HG03565 (cell line): Measurements from ENCODE around the gene FMOD.
A peak's percentile ranks its signal among the peaks of the same experiment; 100 is the strongest.
"Not testable (repeated sequence)": the region's sequence is repeated elsewhere in the genome, so short reads cannot be mapped to it uniquely, and the experiment has no call there.

ENCODE experiments used
- ATAC-seq: cut with Tn5 transposase; IDR thresholded peaks from one replicate; pipeline ENCODE4 v1.9.1; 2021; ENCODE audit warnings: mild to moderate bottlenecking, moderate library complexity; ENCODE audit not compliant: unreplicated experiment

Gene FMOD

DNA sequence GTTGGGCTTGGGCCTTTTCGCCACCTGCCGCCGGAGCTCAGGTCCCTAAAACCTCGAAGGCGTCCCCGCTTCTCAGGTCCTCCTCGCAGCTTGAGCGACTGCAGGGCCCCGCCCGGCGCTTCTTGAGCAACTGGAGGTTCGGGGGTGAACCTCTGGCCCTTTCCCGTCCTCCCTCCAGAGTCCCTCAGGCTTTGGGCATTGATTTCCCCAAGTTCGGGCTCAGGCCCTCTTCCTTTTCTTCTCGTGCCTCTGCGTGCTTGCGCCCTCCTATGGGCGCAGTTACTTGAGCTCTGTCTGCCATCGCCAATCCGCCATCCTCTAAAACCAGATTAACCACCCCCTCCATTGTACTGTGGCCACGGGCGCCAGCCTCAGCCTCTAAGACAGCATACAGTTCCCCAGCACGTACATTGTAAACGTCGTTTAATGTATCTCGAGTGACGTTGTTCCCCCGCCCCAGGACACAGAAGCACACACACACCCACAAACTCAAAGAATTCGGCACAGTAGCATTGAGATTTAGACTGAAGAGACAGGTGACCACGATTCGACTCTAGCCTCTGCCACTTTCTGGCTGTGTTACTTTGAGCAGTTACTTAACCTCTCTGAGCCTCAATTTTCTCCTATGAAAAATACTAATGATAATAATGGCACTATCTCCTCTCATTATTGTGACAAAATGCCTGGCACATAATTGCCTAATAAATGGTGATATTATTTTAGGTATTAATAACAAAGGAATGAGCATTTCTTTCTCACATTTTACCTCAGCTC lies 23.1 kb downstream of the FMOD start:
- ATAC-seq, result peak; percentile 17

DNA sequence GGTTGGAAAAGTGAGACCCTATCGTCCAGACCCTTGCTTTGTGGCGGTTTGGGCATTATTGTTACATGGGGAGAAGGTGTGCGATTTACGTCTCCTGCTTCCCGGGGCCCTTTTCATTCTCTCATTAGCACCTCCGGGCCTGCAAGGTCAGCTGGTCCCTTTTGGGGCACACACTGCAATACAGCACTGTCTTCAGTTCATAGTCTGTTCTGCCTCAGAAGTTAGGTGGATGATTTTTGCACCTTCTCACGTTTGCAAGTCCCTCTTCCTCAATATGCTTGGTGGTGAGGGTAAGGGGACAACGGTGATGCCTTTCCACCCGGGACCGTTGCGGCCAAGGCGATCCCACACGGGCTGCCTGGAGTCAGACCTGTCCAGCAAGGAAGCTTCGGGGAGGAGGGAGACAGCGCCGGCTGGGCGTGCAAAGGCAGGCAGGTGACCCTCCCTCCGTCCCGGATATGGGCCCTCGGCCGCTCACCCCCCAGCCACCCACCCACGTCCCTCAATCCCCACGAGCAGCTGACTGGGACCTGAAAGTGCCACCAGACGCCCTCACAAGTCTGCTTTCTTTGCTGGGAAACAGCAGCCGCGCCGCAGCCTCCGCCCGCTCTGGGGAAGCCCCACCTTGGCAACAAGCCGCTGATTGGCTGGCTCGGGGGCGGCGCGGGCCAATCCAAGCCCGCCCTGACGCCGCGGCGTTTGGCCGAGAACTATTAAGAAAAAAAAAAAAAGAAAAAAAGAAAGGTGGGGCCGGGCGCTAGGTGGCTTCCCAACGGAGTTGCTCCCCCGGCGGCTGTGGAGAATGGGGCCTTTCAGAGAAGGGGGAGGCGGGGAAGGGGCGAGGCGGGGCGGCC lies 23.9 kb downstream of the FMOD start:
- ATAC-seq, result peak; percentile 54

DNA sequence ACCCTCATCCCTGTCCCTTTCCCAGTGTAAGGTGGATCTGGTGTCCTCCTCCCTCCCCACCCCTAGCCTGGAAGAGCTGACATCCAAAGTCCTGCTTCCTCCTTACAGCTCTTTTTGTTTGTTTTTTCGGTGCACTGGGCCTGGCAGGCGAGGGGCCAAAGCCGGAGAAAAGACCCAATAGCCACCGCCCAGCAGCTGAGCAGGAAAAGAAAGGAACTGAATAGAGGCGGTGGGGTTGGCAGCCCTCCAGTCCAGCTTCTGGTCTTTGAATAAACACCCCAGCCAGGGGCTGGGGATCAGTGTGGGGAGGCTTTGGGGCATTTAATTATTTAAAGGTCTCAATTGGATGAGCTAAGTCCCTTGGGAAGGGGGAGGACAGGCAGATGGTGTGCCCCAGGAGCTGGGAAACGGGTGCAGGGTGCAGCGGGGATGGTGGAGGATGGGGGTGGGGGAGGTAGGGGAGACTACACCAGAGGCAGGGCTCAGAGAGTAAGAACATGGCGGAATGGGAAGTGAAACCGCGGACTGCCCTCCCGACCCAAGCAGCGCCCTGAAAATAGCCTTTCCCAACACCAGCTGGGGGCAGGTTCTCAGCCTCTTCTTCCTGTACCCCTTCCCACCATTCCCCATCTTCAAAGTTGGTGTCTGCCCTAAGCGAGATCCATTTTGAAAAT lies 25.4 kb downstream of the FMOD start:
- ATAC-seq, result no peak

DNA sequence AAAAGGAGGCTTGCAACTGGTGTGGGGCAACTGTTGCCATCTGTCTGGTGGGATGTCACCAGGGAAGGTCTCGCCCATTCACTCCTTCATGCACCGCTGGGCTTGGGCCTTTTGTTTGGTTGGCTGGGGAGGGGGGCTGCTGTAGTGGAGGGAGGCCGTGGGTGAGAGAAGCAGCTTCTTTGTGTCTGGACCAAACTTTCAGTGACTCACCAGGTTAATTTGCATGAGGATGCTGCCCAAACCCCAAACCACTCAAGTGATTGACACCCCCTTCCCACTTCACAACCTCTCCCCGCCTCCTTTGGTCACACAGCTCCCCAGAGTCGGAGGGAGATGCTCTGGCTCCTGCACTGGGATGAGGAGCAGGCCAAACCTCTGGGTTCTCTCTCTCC lies 25.9 kb downstream of the FMOD start:
- ATAC-seq, result no peak

DNA sequence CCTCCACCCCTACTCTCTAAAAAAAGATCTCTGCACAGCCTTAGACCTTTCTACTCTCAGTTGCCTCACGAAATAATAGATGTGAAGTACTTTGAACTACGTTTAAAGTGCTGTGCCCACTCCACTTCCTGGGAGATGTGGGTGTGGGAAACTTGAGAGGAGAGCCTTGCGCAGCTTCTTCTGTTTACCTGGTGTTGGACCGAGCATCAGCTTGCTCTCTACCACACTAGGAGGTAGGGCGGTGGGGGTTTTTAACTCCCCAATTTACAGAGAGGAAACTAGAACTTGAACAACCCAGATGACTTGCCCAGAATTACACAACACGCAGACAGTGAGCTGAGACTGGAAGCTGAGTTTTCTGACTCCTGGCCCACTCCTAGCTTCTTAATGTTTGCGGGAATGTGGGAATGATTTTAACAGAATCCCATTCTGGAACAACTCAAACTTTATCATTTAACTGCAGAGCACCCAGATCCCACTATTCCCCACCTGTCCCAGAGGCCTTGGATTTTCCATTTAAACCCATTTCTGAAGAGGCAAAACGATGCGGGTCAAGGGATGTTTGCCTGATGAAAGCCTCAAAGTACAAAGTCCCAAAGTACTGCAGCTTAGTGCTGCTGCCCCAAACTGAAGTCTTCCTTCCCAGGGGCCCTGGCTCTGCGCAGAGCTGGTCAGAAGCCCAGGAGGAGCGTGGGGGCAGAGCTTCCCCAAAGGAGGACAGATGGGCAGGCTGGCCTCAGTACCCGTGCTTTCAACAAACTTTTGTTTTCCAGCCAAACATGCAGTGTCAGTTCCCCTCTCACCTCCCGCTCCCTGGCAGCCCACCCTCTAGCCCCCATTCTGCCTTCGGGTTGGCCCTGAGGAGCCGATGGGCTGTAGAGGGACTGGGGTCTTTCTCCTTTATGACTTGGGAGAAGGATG lies 26.6 kb downstream of the FMOD start:
- no peak for ATAC-seq

DNA sequence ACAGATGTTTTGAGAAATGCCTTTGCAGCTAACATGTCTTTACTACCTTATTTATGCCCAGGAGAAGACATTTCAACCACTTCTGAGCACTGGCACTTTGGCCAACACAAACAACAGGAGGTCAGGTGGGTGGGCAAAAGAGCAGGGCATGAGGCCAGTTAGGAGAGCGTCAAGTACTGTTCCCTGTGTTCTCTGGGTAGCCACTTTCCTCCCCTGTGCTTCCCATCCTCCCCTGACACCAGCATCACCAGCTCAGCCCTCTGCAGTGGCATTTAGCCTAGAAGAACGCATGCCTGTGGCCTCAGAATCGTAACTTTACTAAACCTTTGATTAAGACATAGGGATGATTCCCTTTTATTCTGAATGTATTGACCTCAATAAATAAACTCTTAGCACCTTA lies 27.3 kb downstream of the FMOD start:
- ATAC-seq, result no peak

DNA sequence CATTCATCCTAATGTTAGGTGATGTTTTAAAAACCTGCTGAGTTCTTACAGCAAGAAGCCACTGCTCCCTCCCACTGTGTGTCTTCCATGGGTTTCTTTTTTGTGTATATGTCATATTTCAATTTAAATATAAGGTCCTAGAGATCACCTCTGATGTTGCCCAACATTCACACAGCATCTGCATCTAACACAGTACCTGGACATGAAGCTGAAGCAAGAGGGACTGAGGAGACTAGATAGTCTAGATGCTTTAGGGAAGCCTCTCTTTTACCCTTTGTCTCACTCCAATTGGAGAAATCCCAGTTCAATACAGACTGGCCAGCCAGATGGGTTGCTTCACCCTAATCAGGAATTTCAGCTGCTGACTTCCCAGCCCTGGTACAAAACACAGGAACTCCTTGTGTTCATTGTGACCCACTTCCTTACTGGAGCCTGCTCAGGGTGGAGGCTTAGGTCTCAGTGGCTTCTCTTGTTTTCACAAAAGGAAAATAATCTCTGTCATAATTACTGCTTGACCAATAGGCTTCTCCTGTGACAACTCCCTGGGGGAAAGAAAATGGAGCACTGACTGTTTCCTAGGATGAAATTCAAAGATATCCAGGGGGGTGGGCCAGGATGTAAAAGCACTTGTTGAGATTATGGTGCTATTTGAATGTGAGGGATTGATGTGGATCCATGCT lies 28.3 kb downstream of the FMOD start:
- ATAC-seq, result no peak

DNA sequence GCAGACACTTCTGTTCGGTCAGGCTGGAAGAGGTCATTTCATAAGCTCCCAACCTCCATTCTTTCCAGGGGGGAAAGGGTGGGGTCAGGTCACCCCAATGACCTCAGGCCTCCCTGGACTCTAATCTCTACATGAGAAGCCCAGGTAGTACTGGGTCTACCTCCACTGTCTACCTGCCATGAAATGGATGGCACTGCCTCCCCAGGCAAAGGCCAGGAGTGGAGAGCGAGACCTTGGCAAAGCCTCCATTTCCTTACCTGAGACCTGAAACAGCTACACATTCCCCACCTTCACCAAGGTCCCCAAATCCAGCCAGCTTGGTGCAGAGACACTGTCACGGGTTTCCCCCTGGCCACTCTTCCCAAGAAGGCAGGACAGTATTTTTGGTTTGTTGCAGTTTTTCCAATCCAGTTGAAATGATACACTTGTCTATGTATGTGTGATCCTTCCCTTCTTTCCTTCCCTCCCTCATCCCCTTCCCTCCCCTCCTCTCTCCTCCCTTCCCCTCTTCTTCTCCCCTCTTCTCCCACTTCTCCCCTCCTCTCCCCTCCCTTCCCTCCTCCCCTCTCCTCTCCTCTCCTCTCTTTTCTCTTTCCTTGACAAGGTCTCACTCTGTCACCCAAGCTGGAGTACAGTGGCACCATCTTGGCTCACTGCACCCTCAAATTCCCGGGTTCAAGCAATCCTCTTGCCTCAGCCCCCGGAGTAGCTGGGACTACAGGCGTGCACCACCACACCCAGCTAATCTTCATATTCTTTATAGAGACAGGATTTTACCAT lies 29.5 kb downstream of the FMOD start:
- ATAC-seq, result no peak

DNA sequence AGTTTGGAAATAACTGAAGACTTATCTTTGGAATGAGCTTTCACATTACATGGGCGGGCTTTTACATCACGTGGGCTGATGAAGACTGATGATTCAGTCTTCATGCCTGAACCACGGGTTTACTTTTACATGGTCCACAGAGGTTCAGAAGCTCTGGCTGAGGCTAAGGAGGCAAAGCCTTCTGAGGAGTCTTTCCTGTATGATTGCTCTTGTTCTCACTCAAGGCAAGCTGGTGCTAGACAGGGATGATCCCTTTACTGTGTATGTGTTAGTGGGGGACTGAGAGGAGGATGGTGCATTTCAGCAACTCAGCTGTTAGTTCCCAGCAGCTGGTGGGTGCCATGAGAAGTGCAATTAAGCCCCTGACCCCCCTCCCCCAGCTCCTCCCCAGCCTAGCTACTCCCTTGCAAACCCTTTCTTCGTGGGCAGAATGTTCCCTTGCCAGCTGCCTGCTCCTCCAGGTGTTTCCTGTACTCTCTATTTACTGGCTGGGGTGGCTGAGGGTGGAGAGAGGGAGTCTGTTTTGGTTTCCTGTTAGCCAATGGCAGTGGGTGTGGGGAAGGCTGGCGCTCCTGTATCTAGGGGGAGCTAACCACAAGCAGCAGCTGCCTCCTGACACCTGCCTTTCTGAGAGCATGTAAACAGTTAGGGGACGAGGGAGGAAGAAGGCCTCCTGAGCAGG lies 30.2 kb downstream of the FMOD start:
- no peak for ATAC-seq

DNA sequence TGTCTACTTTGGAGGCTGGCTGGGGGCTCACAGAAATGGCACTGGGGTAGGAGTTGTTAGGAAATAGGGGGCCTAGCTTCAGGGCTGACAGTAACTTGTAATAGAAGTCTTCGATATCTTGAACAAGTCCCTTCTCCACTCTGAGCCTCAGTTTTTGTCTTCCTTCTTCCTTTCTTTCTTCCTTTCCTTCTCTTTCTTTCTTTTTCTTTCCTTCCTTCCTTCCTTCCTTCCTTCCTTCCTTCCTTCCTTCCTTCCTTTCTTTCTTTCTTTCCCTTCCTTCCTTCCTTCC lies 32.7 kb downstream of the FMOD start:
- ATAC-seq, result no peak

DNA sequence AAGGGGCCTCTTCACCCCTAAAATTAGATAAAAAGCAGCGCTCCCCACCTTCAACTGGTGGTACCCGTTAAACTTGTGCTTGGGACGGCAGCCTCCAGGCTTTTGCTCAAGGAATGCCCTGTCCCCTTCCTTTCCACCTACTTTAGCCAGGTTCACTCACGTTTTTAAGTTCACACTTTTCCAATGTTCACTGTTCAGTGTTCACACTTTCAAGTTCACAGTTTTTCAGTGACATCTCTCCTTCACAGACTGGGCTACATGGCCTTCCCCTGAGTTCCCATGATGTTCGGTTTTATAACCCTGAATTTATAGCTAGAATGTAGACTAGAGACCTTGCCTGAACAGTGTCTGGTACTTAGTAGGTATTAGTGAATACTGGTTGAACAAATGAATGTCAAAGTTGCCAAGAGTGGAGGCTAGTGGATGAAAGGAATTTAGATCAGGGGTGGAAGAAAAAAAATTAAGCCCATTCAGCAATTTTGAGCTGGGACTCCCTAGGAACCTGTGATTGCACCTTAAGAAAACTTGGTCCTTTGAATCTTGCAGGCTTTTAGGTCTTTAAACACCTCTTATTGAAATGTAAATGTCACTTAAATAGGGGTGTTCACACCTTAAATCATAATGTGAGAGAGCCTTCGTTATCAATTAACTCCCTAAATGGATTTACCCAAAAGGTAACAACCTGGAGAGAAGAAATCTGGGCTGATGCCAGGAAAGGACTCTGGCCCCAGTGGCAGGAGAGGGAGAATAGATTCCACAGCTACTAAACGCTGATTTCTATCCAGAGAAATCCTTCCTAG lies 33.3 kb downstream of the FMOD start:
- no peak for ATAC-seq

DNA sequence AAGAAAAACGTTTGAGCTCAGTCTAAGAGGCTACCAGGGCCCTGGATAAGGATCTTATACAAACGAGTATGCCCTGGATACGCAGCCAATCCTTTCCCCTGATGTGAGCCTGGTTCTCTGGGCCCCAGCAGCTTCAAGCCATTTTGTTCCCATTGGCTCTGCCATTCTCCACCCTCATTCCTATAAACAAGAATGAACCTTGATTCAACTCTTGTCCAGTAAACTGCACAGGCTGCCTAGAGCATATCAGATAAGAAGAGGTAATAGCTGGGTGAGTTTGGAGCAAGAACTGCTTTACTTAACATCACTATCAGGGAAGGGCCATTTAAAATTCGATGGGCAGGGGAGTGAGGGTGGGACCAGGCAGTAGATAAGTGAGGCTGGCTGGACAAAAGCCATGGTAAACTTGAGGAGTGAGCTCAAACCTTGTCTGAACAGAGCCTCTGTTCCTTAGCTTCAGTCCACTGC lies 34.3 kb downstream of the FMOD start:
- ATAC-seq, result no peak

DNA sequence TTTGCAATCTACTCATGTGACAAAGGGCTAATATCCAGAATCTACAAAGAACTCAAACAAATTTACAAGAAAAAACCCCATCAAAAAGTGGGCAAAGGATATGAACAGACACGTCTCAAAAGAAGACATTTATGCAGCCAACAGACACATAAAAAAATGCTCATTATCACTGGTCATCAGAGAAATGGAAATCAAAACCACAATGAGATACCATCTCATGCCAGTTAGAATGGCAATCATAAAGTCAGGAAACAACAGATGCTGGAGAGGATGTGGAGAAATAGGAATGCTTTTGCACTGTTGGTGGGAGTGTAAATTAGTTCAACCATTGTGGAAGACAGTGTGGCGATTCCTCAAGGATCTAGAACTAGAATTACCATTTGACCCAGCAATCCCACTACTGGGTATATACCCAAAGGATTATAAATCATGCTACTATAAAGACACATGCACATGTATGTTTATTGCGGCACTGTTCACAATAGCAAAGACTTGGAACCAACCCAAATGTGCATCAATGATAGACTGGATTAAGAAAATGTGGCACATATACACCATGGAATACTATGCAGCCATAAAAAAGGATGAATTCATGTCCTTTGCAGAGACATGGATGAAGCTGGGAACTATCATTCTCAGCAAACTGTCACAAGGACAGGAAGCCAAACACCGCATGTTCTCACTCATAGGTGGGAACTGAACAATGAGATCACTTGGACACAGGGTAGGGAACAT lies 36.7 kb downstream of the FMOD start:
- not testable (repeated sequence) for ATAC-seq

DNA sequence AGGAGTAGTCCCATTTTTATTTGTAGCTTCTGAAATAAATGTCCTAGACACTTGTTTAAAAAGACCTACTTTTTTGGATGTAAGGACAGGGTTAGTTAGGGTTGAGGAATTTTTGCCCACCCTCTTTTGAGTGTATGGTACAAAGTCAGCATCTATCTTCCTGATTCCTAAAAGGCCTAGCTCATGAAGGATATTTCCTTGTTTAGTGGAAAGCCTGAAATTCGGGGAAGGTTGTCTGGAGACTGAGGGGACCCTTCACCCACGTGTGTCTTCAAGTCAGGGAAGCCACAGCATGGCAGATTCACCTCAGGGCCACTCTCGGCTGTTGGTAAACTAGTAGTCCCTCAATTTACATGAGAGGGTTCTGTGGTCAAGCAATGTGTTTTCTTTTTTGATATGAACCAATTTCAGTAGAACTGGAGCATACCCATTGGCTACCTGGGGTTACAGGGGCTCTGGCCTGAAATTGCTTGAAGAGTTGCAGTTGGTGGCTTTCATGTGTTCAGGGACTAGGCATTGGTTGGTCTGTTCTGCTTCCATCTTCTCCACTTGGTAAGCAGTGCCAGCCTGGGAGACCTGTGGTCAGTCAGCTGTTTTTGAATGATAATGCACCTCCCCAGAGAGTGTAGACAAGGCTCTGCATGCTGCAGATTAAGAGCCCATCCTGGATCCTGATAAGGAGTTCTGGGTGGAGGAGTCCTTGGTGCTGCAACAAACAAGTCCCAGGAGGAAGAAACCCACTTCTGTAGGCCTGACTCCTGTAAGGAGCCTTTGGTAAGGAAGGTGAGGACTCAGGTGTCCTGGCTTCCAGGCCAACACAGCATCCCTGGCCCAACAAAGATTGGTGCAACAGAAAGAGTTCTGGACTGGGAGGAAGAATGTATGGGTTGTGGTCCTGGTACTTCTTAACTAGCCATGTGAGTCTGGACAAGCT lies 39.3 kb downstream of the FMOD start:
- no peak for ATAC-seq

DNA sequence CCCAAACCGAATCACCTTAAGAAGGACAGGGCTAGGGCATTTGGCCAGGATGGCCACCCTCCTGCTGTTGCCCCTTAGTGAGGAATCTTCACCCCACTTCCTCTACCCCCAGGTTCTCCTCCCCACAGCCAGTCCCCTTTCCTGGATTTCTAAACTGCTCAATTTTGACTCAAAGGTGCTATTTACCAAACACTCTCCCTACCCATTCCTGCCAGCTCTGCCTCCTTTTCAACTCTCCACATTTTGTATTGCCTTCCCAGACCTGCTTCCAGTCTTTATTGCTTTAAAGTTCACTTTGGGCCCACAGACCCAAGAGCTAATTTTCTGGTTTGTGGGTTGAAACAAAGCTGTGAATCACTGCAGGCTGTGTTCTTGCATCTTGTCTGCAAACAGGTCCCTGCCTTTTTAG lies 42.0 kb downstream of the FMOD start:
- no peak for ATAC-seq

DNA sequence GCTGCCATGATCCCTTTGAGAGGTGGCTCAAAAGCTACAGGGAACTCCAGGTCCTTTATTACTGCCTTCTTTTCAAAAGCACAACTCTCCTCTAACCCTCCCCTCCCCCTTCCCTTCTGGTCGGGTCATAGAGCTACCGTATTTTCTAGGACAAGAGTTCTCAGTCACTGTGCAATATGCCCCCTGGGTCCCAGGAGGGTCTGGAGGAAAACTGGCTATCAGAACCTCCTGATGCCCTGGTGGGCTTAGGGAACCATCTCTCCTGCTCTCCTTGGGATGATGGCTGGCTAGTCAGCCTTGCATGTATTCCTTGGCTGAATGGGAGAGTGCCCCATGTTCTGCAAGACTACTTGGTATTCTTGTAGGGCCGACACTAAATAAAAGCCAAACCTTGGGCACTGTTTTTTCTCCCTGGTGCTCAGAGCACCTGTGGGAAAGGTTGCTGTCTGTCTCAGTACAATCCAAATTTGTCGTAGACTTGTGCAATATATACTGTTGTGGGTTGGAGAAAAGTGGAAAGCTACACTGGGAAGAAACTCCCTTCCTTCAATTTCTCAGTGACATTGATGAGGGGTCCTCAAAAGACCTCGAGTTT lies 42.5 kb downstream of the FMOD start:
- ATAC-seq, result no peak
